HepG2 (cell line): ENCODE measurements around the gene ABHD12. TPM values are rescaled to one million over a fixed set of nuclear protein-coding genes. Genes with fewer than 3 reads are reported as not detected.

ENCODE experiments used
- ATF5 ChIP-seq: sonication (generic); formaldehyde crosslinking; IDR thresholded peaks from 2 replicates; pipeline ENCODE4 v1.4.0; 2020; ENCODE audit warnings: mild to moderate bottlenecking, low read depth, missing genetic modification reagents
- DNMT3B ChIP-seq: conservative IDR thresholded peaks from 2 replicates; pipeline ENCODE4 v1.6.1; 2016; ENCODE audit warnings: missing biosample characterization, control low read depth
- HDAC2 ChIP-seq: sonication (generic); formaldehyde crosslinking; IDR thresholded peaks from 2 replicates; pipeline ENCODE4 v1.4.0; 2020; ENCODE audit warnings: missing genetic modification reagents
- IKZF5 ChIP-seq: IDR thresholded peaks from 2 replicates; pipeline ENCODE4 v1.6.1; 2018; ENCODE audit warnings: missing genetic modification reagents, mild to moderate bottlenecking, missing compliant biosample characterization
- KMT2B ChIP-seq: IDR thresholded peaks from 2 replicates; pipeline ENCODE4 v1.6.1; 2016; ENCODE audit warnings: missing genetic modification reagents, missing compliant biosample characterization
- MLLT10 ChIP-seq: sonication (generic); formaldehyde crosslinking; IDR thresholded peaks from 2 replicates; pipeline ENCODE4 v1.4.0; 2020; ENCODE audit warnings: missing genetic modification reagents
- MZF1 ChIP-seq: sonication (generic); formaldehyde crosslinking; IDR thresholded peaks from 2 replicates; pipeline ENCODE4 v1.8.1; 2023; ENCODE audit warnings: mild to moderate bottlenecking, missing genetic modification reagents, borderline replicate concordance
- NBN ChIP-seq: fragments of 450-650 bp; conservative IDR thresholded peaks from 2 replicates; pipeline ENCODE4 v1.6.1; 2017
- POLR2A ChIP-seq, 2 experiments: IDR thresholded peaks; 2 replicates each; pipeline ENCODE4 v1.6.1; 2011; ENCODE audit warnings: low read depth in 2 of 2, low read length in 2 of 2, mild to moderate bottlenecking in 1 of 2, moderate library complexity in 1 of 2; ENCODE audit not compliant: insufficient read depth in 1 of 2
- SP1 ChIP-seq, 2 experiments: fragments of 450-650 bp in 1 of 2; sonication (generic) in 1 of 2; formaldehyde crosslinking in 1 of 2; IDR thresholded peaks; 2 replicates each; pipeline versions ENCODE4 v1.4.0 to v1.6.1; 2016 to 2020; ENCODE audit warnings: missing genetic modification reagents in 1 of 2
- STAT5B ChIP-seq: sonication (generic); formaldehyde crosslinking; IDR thresholded peaks from 2 replicates; pipeline ENCODE4 v1.4.0; 2020; ENCODE audit warnings: missing genetic modification reagents
- ZFP37 ChIP-seq: sonication (generic); formaldehyde crosslinking; IDR thresholded peaks from 2 replicates; pipeline ENCODE4 v1.4.0; 2020; ENCODE audit warnings: missing genetic modification reagents, borderline replicate concordance
- ZKSCAN1 ChIP-seq: fragments of 150-350 bp; IDR thresholded peaks from 2 replicates; pipeline ENCODE4 v1.6.1; 2014; ENCODE audit warnings: low read length
- ZNF501 ChIP-seq: sonication (generic); formaldehyde crosslinking; IDR thresholded peaks from 2 replicates; pipeline ENCODE4 v1.5.1; 2020; ENCODE audit warnings: mild to moderate bottlenecking, moderate library complexity, missing genetic modification reagents
- ZNF598 ChIP-seq: sonication (generic); formaldehyde crosslinking; IDR thresholded peaks from 2 replicates; pipeline ENCODE4 v1.5.1; 2020; ENCODE audit warnings: mild to moderate bottlenecking, missing genetic modification reagents, borderline replicate concordance
- ZNF776 ChIP-seq: sonication (generic); formaldehyde crosslinking; IDR thresholded peaks from 2 replicates; pipeline ENCODE4 v1.4.0; 2020; ENCODE audit warnings: mild to moderate bottlenecking, missing genetic modification reagents
- ZSCAN12 ChIP-seq: sonication (generic); formaldehyde crosslinking; IDR thresholded peaks from 2 replicates; pipeline ENCODE4 v1.9.0; 2021; ENCODE audit warnings: mild to moderate bottlenecking, missing genetic modification reagents
- ZSCAN25 ChIP-seq: sonication (generic); formaldehyde crosslinking; IDR thresholded peaks from 2 replicates; pipeline ENCODE4 v1.8.0; 2022; ENCODE audit warnings: mild to moderate bottlenecking, missing genetic modification reagents
- polyA plus RNA-seq, 8 experiments: library from polyadenylated mRNA; depleted of rRNA in 3 of 8; stranded (reverse) in 7 of 8; unstranded in 1 of 8; fragments of >200 nt; fragmentation: Illumina TruSeq in 4 of 8; extraction: Trizol in 4 of 8; gene quantifications; 2 replicates each; pipeline versions ENCODE4 v1.2.1 to v1.2.3, GENCODE V29; 2011 to 2016; ENCODE audit warnings: low read depth in 4 of 8, missing spikeins in 1 of 8, mixed read lengths in 1 of 8; ENCODE audit not compliant: insufficient read depth in 1 of 8
- total RNA-seq, 5 experiments: library from RNA; depleted of rRNA; stranded (reverse); fragments of >200 nt; fragmentation: Illumina TruSeq; extraction: Trizol; gene quantifications; 2 replicates each; pipeline ENCODE4 v1.2.3, GENCODE V29; 2016; ENCODE audit warnings: low read depth in 1 of 5
- TF ChIP-seq, protein P1 (sequence below): sonication (generic); formaldehyde crosslinking; IDR thresholded peaks from 2 replicates; pipeline ENCODE4 v1.4.0; 2020; ENCODE audit warnings: mild to moderate bottlenecking, missing genetic modification reagents
- TF ChIP-seq, protein P2 (sequence below): sonication (generic); formaldehyde crosslinking; IDR thresholded peaks from 2 replicates; pipeline ENCODE4 v1.9.0; 2021; ENCODE audit warnings: missing genetic modification reagents, borderline replicate concordance
- TF ChIP-seq, protein P3 (sequence below): sonication (generic); formaldehyde crosslinking; conservative IDR thresholded peaks from 2 replicates; pipeline ENCODE4 v1.4.0; 2020; ENCODE audit warnings: missing genetic modification reagents
- TF ChIP-seq, protein P4 (sequence below): sonication (generic); formaldehyde crosslinking; IDR thresholded peaks from 2 replicates; pipeline ENCODE4 v1.4.0; 2020; ENCODE audit warnings: missing genetic modification reagents

The ABHD12 gene
- total and polyA plus RNA-seq, 2 of the 13 experiments (the other 11 are each of a cell fraction or from before 2014, with no cell fraction given), result 23.5 to 72.1 TPM

- 0 out of 2 replicates have a peak, but pooled peaks have one; percentile 60 for TF ChIP-seq ATF5 (CRISPR knock-in tag)
- no peak for TF ChIP-seq MLLT10
- no peak for TF ChIP-seq ZNF776 (CRISPR knock-in tag)
- peak; percentile 95; the same call in 1 of the 2 replicates for TF ChIP-seq DNMT3B (CRISPR knock-in tag)
- TF ChIP-seq NBN, result no peak
- TF ChIP-seq ZSCAN12, result peak; percentile 91; the same call in 1 of the 2 replicates
- TF ChIP-seq, protein P1, sequence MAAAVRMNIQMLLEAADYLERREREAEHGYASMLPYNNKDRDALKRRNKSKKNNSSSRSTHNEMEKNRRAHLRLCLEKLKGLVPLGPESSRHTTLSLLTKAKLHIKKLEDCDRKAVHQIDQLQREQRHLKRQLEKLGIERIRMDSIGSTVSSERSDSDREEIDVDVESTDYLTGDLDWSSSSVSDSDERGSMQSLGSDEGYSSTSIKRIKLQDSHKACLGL, result peak; percentile 63; the same call in 1 of the 2 replicates
- TF ChIP-seq, protein P2, sequence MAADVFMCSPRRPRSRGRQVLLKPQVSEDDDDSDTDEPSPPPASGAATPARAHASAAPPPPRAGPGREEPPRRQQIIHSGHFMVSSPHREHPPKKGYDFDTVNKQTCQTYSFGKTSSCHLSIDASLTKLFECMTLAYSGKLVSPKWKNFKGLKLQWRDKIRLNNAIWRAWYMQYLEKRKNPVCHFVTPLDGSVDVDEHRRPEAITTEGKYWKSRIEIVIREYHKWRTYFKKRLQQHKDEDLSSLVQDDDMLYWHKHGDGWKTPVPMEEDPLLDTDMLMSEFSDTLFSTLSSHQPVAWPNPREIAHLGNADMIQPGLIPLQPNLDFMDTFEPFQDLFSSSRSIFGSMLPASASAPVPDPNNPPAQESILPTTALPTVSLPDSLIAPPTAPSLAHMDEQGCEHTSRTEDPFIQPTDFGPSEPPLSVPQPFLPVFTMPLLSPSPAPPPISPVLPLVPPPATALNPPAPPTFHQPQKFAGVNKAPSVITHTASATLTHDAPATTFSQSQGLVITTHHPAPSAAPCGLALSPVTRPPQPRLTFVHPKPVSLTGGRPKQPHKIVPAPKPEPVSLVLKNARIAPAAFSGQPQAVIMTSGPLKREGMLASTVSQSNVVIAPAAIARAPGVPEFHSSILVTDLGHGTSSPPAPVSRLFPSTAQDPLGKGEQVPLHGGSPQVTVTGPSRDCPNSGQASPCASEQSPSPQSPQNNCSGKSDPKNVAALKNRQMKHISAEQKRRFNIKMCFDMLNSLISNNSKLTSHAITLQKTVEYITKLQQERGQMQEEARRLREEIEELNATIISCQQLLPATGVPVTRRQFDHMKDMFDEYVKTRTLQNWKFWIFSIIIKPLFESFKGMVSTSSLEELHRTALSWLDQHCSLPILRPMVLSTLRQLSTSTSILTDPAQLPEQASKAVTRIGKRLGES (CRISPR knock-in tag), result peak; percentile 75; the same call in 1 of the 2 replicates
- TF ChIP-seq ZFP37 (CRISPR knock-in tag), result peak; percentile 93
- TF ChIP-seq ZNF598, result peak; percentile 87; the same call in 1 of the 2 replicates
- TF ChIP-seq SP1 (IDR thresholded peaks at IDR 0.05), result no peak
- TF ChIP-seq SP1 (CRISPR knock-in tag; IDR thresholded peaks at IDR 0.05), result peak; percentile 48; the same call in 1 of the 2 replicates
- TF ChIP-seq IKZF5, result peak; percentile 97
- TF ChIP-seq HDAC2 (CRISPR knock-in tag), result peak; percentile 98
- TF ChIP-seq ZNF501 (CRISPR knock-in tag), result peak; percentile 74; the same call in 1 of the 2 replicates
- TF ChIP-seq, protein P3, sequence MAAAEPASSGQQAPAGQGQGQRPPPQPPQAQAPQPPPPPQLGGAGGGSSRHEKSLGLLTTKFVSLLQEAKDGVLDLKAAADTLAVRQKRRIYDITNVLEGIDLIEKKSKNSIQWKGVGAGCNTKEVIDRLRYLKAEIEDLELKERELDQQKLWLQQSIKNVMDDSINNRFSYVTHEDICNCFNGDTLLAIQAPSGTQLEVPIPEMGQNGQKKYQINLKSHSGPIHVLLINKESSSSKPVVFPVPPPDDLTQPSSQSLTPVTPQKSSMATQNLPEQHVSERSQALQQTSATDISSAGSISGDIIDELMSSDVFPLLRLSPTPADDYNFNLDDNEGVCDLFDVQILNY (CRISPR knock-in tag), result no peak
- TF ChIP-seq POLR2A (IDR thresholded peaks at IDR 0.05; ENCODE audit: insufficient read depth in 1 of 2, low read depth in 2 of 2, low read length in 2 of 2), result no peak
- TF ChIP-seq KMT2B (CRISPR knock-in tag), result peak; percentile 81
- TF ChIP-seq, protein P4, sequence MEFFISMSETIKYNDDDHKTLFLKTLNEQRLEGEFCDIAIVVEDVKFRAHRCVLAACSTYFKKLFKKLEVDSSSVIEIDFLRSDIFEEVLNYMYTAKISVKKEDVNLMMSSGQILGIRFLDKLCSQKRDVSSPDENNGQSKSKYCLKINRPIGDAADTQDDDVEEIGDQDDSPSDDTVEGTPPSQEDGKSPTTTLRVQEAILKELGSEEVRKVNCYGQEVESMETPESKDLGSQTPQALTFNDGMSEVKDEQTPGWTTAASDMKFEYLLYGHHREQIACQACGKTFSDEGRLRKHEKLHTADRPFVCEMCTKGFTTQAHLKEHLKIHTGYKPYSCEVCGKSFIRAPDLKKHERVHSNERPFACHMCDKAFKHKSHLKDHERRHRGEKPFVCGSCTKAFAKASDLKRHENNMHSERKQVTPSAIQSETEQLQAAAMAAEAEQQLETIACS (CRISPR knock-in tag), result 0 out of 2 replicates have a peak, but pooled peaks have one; percentile 42
- 0 out of 2 replicates have a peak, but pooled peaks have one; percentile 34 for TF ChIP-seq STAT5B (CRISPR knock-in tag)
- TF ChIP-seq MZF1 (CRISPR knock-in tag), result no peak
- peak; percentile 80 for TF ChIP-seq ZSCAN25 (CRISPR knock-in tag)
- peak; percentile 52; the same call in 1 of the 2 replicates for TF ChIP-seq ZKSCAN1
These were observed 52.3 kb downstream of the ABHD12 start (continued) for GRCh38 chr20:25338112-25339023.
